GM23338 (cell line): ENCODE data around the gene IGFLR1.

Source experiments
- ZNF331 ChIP-seq: fragments of 250-450 bp; sonication (Bioruptor Pico); IDR thresholded peaks from 2 replicates; pipeline ENCODE4 v1.5.0; 2020; ENCODE audit warnings: low read depth, mild to moderate bottlenecking, moderate library complexity
- TF ChIP-seq, protein P1 (sequence below), 2 experiments: fragments of 200-600 bp in 1 of 2; sonication (generic) in 1 of 2; conservative IDR thresholded peaks; 2 replicates each; pipeline versions ENCODE4 v1.5.1 to v1.6.1; 2016 to 2017; ENCODE audit warnings: antibody characterized with exemption in 2 of 2, low read depth in 2 of 2, mild to moderate bottlenecking in 2 of 2, moderate library complexity in 1 of 2

GRCh38 chr19:35775046-35775297 lies 32.7 kb upstream of the IGFLR1 start:
- no peak for TF ChIP-seq ZNF331 (CRISPR knock-in tag)
- TF ChIP-seq, protein P1, sequence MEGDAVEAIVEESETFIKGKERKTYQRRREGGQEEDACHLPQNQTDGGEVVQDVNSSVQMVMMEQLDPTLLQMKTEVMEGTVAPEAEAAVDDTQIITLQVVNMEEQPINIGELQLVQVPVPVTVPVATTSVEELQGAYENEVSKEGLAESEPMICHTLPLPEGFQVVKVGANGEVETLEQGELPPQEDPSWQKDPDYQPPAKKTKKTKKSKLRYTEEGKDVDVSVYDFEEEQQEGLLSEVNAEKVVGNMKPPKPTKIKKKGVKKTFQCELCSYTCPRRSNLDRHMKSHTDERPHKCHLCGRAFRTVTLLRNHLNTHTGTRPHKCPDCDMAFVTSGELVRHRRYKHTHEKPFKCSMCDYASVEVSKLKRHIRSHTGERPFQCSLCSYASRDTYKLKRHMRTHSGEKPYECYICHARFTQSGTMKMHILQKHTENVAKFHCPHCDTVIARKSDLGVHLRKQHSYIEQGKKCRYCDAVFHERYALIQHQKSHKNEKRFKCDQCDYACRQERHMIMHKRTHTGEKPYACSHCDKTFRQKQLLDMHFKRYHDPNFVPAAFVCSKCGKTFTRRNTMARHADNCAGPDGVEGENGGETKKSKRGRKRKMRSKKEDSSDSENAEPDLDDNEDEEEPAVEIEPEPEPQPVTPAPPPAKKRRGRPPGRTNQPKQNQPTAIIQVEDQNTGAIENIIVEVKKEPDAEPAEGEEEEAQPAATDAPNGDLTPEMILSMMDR (conservative IDR thresholded peaks at IDR 0.05; ENCODE audit: low read depth in 2 of 2): no peak
